ENCODE data around the gene CST11.

Gene CST11

DNA sequence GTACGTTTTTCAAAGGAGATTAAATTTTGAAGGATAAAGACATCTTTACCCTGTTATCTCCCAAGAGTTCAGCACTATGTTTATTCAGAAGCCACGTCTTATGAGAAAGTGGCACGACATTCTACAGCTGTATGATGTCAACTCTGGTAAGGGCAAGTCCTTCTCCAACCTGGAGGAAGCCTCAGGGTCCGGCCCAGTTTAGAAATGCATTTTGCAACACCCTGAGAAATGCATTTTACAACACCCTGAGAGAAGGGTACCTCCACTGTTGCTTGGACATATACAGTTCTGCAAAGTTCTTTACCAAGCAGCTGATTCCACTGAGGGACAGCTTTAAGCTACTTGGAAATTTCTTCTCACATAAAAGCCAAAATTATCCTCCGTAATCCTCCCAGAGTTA, 48.9 kb downstream of the CST11 start:
- ChIA-PET POLR2A (interaction anchor here (0.7 kb wide), 1 partner anchor 16 kb away, joined by 3 read pairs; no protein-coding TSS in a partner anchor), CTCF (interaction anchor here (1.5 kb wide), 1 partner anchor 12 kb away, joined by 3 read pairs; no protein-coding TSS in a partner anchor)
- H3K4me1 ChIP-seq (ENCODE audit: control insufficient read depth, insufficient read depth, low read length), result peaks cover 8% of the 10 kb centered on the region
- H3K9me3 ChIP-seq (ENCODE audit: control insufficient read depth, insufficient read depth, low read depth, low read length), result no peaks in the 10 kb centered on the region
- no peak overlapping the region for H3K27ac ChIP-seq (ENCODE audit: extremely low read depth, low read depth, low read length)
- no peak overlapping the region for H3K4me3 ChIP-seq (ENCODE audit: low read depth, low read length)
- peaks cover 5 to 22% of the 10 kb centered on the region in 2 experiments; a peak in 2 of 3 replicates for H3K36me3 ChIP-seq (ENCODE audit: control insufficient read depth in 2 of 2, insufficient read depth in 1 of 2, low read length in 2 of 2)
- no peak for TF ChIP-seq ZNF792 (tag by site-specific recombination; IDR thresholded peaks at IDR 0.05)
- TF ChIP-seq ZNF560 (tag by site-specific recombination; IDR thresholded peaks at IDR 0.05; ENCODE audit: borderline replicate concordance), result no peak
- TF ChIP-seq, protein P1, sequence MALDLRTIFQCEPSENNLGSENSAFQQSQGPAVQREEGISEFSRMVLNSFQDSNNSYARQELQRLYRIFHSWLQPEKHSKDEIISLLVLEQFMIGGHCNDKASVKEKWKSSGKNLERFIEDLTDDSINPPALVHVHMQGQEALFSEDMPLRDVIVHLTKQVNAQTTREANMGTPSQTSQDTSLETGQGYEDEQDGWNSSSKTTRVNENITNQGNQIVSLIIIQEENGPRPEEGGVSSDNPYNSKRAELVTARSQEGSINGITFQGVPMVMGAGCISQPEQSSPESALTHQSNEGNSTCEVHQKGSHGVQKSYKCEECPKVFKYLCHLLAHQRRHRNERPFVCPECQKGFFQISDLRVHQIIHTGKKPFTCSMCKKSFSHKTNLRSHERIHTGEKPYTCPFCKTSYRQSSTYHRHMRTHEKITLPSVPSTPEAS (tag by site-specific recombination; IDR thresholded peaks at IDR 0.05), result no peak
- no peak for TF ChIP-seq GFI1B (tag by site-specific recombination; IDR thresholded peaks at IDR 0.05)

DNA sequence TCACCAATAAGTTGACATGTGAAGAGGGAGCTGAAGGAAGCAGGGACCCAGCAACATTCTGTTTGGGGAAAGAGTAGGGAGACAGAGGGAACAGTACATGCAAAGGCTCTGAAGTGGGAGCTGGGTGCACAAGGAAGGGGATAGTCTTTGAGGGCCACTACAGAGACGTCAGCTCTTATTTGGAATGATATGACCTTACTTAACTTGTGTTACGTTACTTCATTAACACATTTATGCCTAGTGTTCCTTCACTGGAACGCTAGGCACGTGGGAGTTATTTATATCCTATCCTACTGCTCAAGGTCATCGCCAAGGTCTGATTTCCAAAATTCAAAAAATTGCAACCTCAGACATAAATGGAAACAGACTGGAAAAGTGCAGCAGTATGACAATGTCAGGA, 51.6 kb downstream of the CST11 start:
- peaks cover 8% of the 10 kb centered on the region for H3K4me1 ChIP-seq (ENCODE audit: control insufficient read depth, insufficient read depth, low read length)
- ChIA-PET POLR2A (interaction anchor here (1.1 kb wide), 1 partner anchor 20 kb away, joined by 3 read pairs; the partner anchor contains the start of gene NAPB), CTCF (no interaction called here)
- peaks cover 5 to 33% of the 10 kb centered on the region in 2 experiments; a peak in 2 of 3 replicates for H3K36me3 ChIP-seq (ENCODE audit: control insufficient read depth in 2 of 2, insufficient read depth in 1 of 2, low read length in 2 of 2)
- TF ChIP-seq, protein P2, sequence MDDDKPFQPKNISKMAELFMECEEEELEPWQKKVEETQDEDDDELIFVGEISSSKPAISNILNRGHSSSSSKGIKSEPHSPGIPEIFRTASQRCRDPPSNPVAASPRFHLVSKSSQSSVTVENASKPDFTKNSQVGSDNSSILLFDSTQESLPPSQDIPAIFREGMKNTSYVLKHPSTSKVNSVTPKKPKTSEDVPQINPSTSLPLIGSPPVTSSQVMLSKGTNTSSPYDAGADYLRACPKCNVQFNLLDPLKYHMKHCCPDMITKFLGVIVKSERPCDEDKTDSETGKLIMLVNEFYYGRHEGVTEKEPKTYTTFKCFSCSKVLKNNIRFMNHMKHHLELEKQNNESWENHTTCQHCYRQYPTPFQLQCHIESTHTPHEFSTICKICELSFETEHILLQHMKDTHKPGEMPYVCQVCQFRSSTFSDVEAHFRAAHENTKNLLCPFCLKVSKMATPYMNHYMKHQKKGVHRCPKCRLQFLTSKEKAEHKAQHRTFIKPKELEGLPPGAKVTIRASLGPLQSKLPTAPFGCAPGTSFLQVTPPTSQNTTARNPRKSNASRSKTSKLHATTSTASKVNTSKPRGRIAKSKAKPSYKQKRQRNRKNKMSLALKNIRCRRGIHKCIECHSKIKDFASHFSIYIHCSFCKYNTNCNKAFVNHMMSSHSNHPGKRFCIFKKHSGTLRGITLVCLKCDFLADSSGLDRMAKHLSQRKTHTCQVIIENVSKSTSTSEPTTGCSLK (tag by site-specific recombination; IDR thresholded peaks at IDR 0.05), result no peak
- TF ChIP-seq ZNF473 (tag by site-specific recombination; IDR thresholded peaks at IDR 0.05) (no peak), ZNF76 (tag by site-specific recombination; IDR thresholded peaks at IDR 0.05; ENCODE audit: borderline replicate concordance, low read depth) (no peak), ZNF214 (tag by site-specific recombination; IDR thresholded peaks at IDR 0.05; ENCODE audit: borderline replicate concordance) (no peak), ZBTB1 (tag by site-specific recombination; IDR thresholded peaks at IDR 0.05) (no peak)
- TF ChIP-seq, protein P3, sequence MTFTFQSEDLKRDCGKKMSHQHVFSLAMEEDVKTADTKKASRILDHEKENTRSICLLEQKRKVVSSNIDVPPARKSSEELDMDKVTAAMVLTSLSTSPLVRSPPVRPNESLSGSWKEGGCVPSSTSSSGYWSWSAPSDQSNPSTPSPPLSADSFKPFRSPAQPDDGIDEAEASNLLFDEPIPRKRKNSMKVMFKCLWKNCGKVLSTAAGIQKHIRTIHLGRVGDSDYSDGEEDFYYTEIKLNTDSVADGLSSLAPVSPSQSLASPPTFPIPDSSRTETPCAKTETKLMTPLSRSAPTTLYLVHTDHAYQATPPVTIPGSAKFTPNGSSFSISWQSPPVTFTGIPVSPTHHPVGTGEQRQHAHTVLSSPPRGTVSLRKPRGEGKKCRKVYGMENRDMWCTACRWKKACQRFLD (tag by site-specific recombination; IDR thresholded peaks at IDR 0.05), result no peak
- TF ChIP-seq, protein P4, sequence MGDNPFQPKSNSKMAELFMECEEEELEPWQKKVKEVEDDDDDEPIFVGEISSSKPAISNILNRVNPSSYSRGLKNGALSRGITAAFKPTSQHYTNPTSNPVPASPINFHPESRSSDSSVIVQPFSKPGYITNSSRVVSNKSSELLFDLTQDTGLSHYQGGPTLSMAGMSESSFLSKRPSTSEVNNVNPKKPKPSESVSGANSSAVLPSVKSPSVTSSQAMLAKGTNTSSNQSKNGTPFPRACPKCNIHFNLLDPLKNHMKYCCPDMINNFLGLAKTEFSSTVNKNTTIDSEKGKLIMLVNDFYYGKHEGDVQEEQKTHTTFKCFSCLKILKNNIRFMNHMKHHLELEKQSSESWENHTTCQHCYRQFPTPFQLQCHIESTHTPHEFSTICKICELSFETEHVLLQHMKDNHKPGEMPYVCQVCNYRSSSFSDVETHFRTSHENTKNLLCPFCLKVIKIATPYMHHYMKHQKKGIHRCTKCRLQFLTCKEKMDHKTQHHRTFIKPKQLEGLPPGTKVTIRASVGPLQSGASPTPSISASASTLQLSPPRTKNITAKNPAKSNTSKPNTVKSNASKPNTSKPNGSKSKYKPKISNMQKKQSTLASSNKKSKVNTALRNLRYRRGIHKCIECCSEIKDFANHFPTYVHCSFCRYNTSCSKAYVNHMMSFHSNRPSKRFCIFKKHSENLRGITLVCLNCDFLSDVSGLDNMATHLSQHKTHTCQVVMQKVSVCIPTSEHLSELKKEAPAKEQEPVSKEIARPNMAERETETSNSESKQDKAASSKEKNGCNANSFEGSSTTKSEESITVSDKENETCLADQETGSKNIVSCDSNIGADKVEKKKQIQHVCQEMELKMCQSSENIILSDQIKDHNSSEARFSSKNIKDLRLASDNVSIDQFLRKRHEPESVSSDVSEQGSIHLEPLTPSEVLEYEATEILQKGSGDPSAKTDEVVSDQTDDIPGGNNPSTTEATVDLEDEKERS (tag by site-specific recombination; IDR thresholded peaks at IDR 0.05), result no peak
- H3K4me3 ChIP-seq (ENCODE audit: low read depth, low read length), result no peak overlapping the region
- H3K9me3 ChIP-seq (ENCODE audit: control insufficient read depth, insufficient read depth, low read depth, low read length), result no peaks in the 10 kb centered on the region
- no peak overlapping the region for H3K27ac ChIP-seq (ENCODE audit: extremely low read depth, low read depth, low read length)

All from HEK293 (cell line).